Loucy (cell line): ENCODE measurements around the gene KRT34.
"Not testable (repeated sequence)": the region's sequence is repeated elsewhere in the genome, so short reads cannot be mapped to it uniquely, and the experiment has no call there.

Experiments
- H2AFZ ChIP-seq: fragments of 200-600 bp; sonication (generic); 2 replicates; pipeline ENCODE4 v1.6.0; 2016; ENCODE audit warnings: antibody characterized with exemption, mild to moderate bottlenecking, low read length, moderate library complexity
- H3F3A ChIP-seq: fragments of 200-600 bp; 2 replicates; pipeline ENCODE4 v1.6.0; 2016; ENCODE audit warnings: antibody characterized with exemption, low read depth, mild to moderate bottlenecking
- H3K27me3 ChIP-seq: fragments of 200-600 bp; sonication (generic); 2 replicates; pipeline ENCODE4 v1.6.1; 2014; ENCODE audit warnings: low read length, mild to moderate bottlenecking; ENCODE audit not compliant: insufficient read depth, poor library complexity, severe bottlenecking
- H3K36me3 ChIP-seq: fragments of 200-600 bp; sonication (generic); 2 replicates; pipeline ENCODE4 v1.6.1; 2016; ENCODE audit warnings: low read length; ENCODE audit not compliant: insufficient read depth
- H3K4me1 ChIP-seq: fragments of 200-600 bp; sonication (generic); 2 replicates; pipeline ENCODE4 v1.5.1; 2014; ENCODE audit warnings: low read length, mild to moderate bottlenecking; ENCODE audit not compliant: insufficient read depth, poor library complexity, severe bottlenecking
- H3K4me2 ChIP-seq: fragments of 200-600 bp; sonication (generic); 2 replicates; pipeline ENCODE4 v1.6.0; 2014; ENCODE audit warnings: antibody characterized with exemption, low read length, low read depth, mild to moderate bottlenecking; ENCODE audit not compliant: poor library complexity, severe bottlenecking
- H3K4me3 ChIP-seq: fragments of 200-600 bp; sonication (generic); 2 replicates; pipeline ENCODE4 v1.5.1; 2014; ENCODE audit warnings: low read length, mild to moderate bottlenecking, mixed read lengths; ENCODE audit not compliant: poor library complexity, severe bottlenecking
- H3K79me2 ChIP-seq: fragments of 200-600 bp; sonication (generic); 2 replicates; pipeline ENCODE4 v1.6.1; 2014; ENCODE audit warnings: low read length; ENCODE audit not compliant: insufficient read depth
- H3K9ac ChIP-seq: fragments of 200-600 bp; sonication (generic); 2 replicates; pipeline ENCODE4 v1.6.0; 2014; ENCODE audit warnings: mild to moderate bottlenecking, low read depth, low read length, moderate library complexity; ENCODE audit not compliant: poor library complexity, severe bottlenecking
- H3K9me2 ChIP-seq: fragments of 200-600 bp; sonication (generic); replicated peaks from 2 replicates; pipeline ENCODE4 v1.6.1; 2016; ENCODE audit warnings: low read depth, low read length, mixed read lengths
- H3K9me3 ChIP-seq: fragments of 200-600 bp; sonication (generic); 2 replicates; pipeline ENCODE4 v1.6.1; 2014; ENCODE audit warnings: mild to moderate bottlenecking, antibody characterized with exemption, low read length, low read depth; ENCODE audit not compliant: insufficient read depth
- H4K20me1 ChIP-seq: fragments of 200-600 bp; sonication (generic); 2 replicates; pipeline ENCODE4 v1.6.0; 2014; ENCODE audit warnings: antibody characterized with exemption, low read length, mild to moderate bottlenecking; ENCODE audit not compliant: insufficient read depth, poor library complexity, severe bottlenecking
- EZH2phosphoT487 ChIP-seq: fragments of 200-600 bp; IDR thresholded peaks from 2 replicates; pipeline ENCODE4 v1.6.1; 2018; ENCODE audit warnings: antibody characterized with exemption, mild to moderate bottlenecking, moderate library complexity, borderline replicate concordance
- TF ChIP-seq, protein P1 (sequence below): fragments of 200-600 bp; sonication (generic); conservative IDR thresholded peaks from 2 replicates; pipeline ENCODE4 v1.5.1; 2014; ENCODE audit warnings: mild to moderate bottlenecking, antibody characterized with exemption, low read length

The KRT34 gene

DNA sequence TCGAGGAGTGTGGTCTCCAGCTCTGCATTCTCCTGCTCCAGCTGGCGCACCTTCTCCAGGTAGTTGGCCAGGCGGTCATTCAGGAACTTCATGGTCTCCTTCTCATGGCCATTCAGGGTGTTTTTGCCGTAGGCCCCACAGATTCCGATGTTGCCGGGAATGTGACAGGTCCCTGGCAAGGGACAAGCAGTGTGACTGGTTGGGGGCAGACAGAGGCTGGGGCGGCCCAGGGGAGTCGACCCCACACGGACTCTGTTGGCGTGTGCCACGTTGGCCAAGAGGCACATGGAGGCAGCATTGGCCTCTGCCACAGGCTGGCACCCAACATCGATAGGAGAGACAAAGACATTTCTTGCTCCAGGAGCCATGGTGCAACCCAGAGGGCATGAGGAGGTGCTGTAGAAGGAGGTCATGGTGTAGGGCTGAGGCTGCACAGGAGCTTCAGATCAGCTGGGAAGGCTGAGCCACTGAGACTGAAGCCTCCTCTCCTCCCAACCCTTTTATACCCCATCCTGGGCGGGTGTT, 42.1 kb upstream of the KRT34 start, which contains the start of gene KRT37:
TSS of gene KRT37 (minus strand) at position 475 of the 525 bp plus-strand sequence. CDS start at position 413, 62 bp downstream.
- H3K9me2 ChIP-seq: no peaks in the 10 kb centered on the region
- H3K36me3 ChIP-seq: no peaks in the 10 kb centered on the region
- no peaks in the 10 kb centered on the region for H3K4me1 ChIP-seq
- H2AFZ ChIP-seq: no peak within 1 kb of the TSS
- H3K79me2 ChIP-seq: no peaks in the 10 kb centered on the region
- no peaks in the 10 kb centered on the region for H4K20me1 ChIP-seq
- no peak within 1 kb of the TSS for H3K9ac ChIP-seq
- no peaks in the 10 kb centered on the region for H3K9me3 ChIP-seq
- H3F3A ChIP-seq: no peaks in the 10 kb centered on the region
- H3K4me3 ChIP-seq: no peak within 1 kb of the TSS
- no peak within 1 kb of the TSS for H3K4me2 ChIP-seq
- peaks cover 9% of the 10 kb centered on the region for H3K27me3 ChIP-seq
- TF ChIP-seq, protein P1, sequence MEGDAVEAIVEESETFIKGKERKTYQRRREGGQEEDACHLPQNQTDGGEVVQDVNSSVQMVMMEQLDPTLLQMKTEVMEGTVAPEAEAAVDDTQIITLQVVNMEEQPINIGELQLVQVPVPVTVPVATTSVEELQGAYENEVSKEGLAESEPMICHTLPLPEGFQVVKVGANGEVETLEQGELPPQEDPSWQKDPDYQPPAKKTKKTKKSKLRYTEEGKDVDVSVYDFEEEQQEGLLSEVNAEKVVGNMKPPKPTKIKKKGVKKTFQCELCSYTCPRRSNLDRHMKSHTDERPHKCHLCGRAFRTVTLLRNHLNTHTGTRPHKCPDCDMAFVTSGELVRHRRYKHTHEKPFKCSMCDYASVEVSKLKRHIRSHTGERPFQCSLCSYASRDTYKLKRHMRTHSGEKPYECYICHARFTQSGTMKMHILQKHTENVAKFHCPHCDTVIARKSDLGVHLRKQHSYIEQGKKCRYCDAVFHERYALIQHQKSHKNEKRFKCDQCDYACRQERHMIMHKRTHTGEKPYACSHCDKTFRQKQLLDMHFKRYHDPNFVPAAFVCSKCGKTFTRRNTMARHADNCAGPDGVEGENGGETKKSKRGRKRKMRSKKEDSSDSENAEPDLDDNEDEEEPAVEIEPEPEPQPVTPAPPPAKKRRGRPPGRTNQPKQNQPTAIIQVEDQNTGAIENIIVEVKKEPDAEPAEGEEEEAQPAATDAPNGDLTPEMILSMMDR: no peak
- no peak for TF ChIP-seq EZH2phosphoT487

DNA sequence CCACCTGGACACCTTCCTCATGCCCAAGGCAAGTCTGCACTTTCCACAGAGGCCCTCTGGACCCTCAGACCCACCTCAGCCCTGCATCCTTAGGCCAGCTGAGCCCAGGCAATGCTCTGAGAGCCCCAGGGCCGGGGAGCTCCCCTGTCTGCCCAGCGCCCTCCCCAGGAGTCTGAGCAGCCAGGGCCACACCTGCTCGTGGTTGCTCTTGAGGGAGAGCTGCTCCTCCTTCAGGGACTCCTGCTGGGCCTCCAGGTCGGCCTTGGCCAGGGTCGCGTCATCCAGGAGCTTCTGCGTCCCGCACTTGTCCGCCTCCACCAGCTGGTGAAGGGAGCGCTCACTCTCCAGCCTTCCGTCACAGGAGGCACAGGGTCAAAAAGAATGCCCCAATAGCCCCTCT, 40.5 kb upstream of the KRT34 start:
- H3K27me3 ChIP-seq, H3F3A ChIP-seq, H3K4me1 ChIP-seq, H4K20me1 ChIP-seq, H3K4me2 ChIP-seq, H3K4me3 ChIP-seq, H3K9me2 ChIP-seq, H2AFZ ChIP-seq, H3K36me3 ChIP-seq, H3K79me2 ChIP-seq, H3K9ac ChIP-seq, H3K9me3 ChIP-seq: not testable (repeated sequence)

DNA sequence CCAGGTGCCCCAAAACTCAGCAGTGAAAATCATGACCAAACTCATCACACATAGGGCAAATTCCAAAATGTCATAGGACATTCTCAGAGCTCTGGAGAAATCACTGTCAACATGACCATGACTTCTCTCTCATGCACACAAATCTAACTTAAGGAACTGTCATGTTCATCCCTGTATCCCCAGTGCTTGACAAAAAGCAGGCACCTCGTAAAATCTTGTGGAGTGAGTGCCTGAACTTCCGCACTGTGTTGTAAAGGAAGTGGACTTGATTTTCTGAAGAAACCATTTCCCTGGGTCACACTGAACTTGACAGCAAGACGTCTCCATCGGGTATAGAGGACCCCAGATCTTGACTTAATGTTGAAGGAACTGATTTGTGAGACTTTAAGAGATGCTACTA, 39.5 kb upstream of the KRT34 start:
- Histone ChIP-seq H3K4me2 (no peak overlapping the region), H3K4me1 (no peaks in the 10 kb centered on the region), H3K79me2 (no peaks in the 10 kb centered on the region), H3F3A (no peaks in the 10 kb centered on the region), H3K9me3 (no peaks in the 10 kb centered on the region), H3K9ac (no peak overlapping the region), H2AFZ (no peak overlapping the region), H3K9me2 (no peaks in the 10 kb centered on the region), H3K27me3 (peaks cover 9% of the 10 kb centered on the region), H3K36me3 (no peaks in the 10 kb centered on the region), H3K4me3 (no peak overlapping the region), H4K20me1 (no peaks in the 10 kb centered on the region)
- TF ChIP-seq EZH2phosphoT487: no peak
- TF ChIP-seq, protein P1: no peak

DNA sequence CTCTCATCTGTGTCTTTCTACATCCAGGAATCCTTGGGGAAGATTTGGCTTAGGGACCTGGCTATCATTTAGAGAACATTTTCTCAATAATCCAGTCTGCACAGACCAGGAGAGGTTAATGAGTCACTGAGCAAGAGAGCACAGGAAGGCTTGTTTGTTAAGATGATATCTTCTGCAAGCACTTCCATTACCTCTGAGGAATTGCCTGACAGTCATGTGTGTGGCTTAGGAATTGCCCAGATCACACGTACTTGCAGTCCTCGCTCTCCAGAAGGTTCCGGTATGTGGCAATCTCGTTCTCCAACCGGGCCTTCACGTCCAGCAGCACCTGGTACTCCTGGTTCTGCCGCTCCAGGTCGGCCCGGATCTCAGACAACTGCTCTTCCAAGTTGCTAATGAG, 39.0 kb upstream of the KRT34 start:
- H3K9me2 ChIP-seq: no peaks in the 10 kb centered on the region
- no peaks in the 10 kb centered on the region for H3K79me2 ChIP-seq
- no peak overlapping the region for H3K4me2 ChIP-seq
- no peak overlapping the region for H2AFZ ChIP-seq
- no peak overlapping the region for H3K4me3 ChIP-seq
- no peaks in the 10 kb centered on the region for H3F3A ChIP-seq
- no peaks in the 10 kb centered on the region for H3K9me3 ChIP-seq
- no peaks in the 10 kb centered on the region for H4K20me1 ChIP-seq
- peaks cover 9% of the 10 kb centered on the region for H3K27me3 ChIP-seq
- H3K9ac ChIP-seq: no peak overlapping the region
- H3K4me1 ChIP-seq: no peaks in the 10 kb centered on the region
- TF ChIP-seq, protein P1: no peak
- no peak for TF ChIP-seq EZH2phosphoT487
- H3K36me3 ChIP-seq: no peaks in the 10 kb centered on the region
